ENCODE data around the gene FAN1.
A peak's percentile ranks its signal among the peaks of the same experiment; 100 is the strongest.

Gene FAN1

GRCh38 chr15:30990036-30990435 is 86.3 kb downstream of the FAN1 start:
- DNase-seq (ENCODE audit: insufficient read length, low spot score) (no peak), FAIRE-seq (no peak)
- no peak for TF ChIP-seq CTCF (IDR thresholded peaks at IDR 0.05; ENCODE audit: insufficient read depth, missing control alignments)

- DNase-seq (ENCODE audit: insufficient read length, low spot score) (no peak), FAIRE-seq (no peak)
- no peak for TF ChIP-seq CTCF (IDR thresholded peaks at IDR 0.05; ENCODE audit: insufficient read depth, missing control alignments)
Observed at GRCh38 chr15:30990446-30991254, 86.9 kb downstream of the FAN1 start.

GRCh38 chr15:30991255-30992235 is 87.8 kb downstream of the FAN1 start, which contains the start of gene MTMR10:
Gene MTMR10 (minus strand): TSS chr15:30991628. CDS start chr15:30991506, 122 bp downstream.
- FAIRE-seq: no peak
- TF ChIP-seq CTCF (IDR thresholded peaks at IDR 0.05; ENCODE audit: insufficient read depth, missing control alignments): no peak
- peak; percentile 64 for DNase-seq (ENCODE audit: insufficient read length, low spot score)

- DNase-seq (ENCODE audit: insufficient read length, low spot score): no peak
- FAIRE-seq: no peak
- no peak for TF ChIP-seq CTCF (IDR thresholded peaks at IDR 0.05; ENCODE audit: insufficient read depth, missing control alignments)
Observed at GRCh38 chr15:30992249-30992864, 88.6 kb downstream of the FAN1 start.
